DOHH2 (cell line): ENCODE data around the gene OXCT2.

Experiments
- EZH2phosphoT487 ChIP-seq: fragments of 200-600 bp; sonication (generic); IDR thresholded peaks from 2 replicates; pipeline ENCODE4 v1.6.1; 2017; ENCODE audit warnings: borderline replicate concordance, mild to moderate bottlenecking, antibody characterized with exemption, low read length, moderate library complexity, mixed read lengths
- TF ChIP-seq, protein P1 (sequence below): fragments of 200-600 bp; sonication (generic); IDR thresholded peaks from one replicate; pipeline ENCODE4 v1.5.1; 2014; ENCODE audit warnings: antibody characterized with exemption, mild to moderate bottlenecking, low read depth, low read length; ENCODE audit not compliant: poor library complexity, severe bottlenecking

DNA sequence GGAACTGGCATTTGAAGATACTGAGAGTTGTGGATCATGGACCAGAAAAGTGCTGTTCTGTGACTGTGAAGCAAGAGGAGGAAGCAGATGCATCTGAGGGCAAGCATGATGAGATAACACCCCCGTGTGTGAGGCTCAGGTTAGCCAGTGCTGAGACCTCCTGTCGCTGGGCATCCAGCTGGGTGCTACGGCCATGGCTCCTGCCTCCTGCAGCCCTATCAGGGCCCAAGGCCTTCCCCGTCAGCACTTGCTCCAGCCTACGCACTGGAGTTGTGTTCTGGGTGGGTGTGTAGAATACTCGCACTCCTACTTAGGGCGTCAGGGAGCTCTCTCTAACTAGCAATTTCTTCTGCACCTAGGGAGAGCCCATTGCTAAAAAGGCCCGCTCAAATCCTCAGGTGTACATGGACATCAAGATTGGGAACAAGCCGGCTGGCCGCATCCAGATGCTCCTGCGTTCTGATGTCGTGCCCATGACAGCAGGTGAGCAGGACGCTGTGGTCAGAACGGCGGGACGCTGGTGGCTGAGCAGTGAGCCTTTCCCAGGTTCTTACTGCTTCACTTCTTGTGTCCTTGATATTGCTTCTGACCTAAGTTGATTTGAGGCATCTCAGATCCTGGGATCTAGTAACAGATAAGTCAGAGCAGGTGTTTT is 26.0 kb downstream of the OXCT2 start:
- TF ChIP-seq, protein P1, sequence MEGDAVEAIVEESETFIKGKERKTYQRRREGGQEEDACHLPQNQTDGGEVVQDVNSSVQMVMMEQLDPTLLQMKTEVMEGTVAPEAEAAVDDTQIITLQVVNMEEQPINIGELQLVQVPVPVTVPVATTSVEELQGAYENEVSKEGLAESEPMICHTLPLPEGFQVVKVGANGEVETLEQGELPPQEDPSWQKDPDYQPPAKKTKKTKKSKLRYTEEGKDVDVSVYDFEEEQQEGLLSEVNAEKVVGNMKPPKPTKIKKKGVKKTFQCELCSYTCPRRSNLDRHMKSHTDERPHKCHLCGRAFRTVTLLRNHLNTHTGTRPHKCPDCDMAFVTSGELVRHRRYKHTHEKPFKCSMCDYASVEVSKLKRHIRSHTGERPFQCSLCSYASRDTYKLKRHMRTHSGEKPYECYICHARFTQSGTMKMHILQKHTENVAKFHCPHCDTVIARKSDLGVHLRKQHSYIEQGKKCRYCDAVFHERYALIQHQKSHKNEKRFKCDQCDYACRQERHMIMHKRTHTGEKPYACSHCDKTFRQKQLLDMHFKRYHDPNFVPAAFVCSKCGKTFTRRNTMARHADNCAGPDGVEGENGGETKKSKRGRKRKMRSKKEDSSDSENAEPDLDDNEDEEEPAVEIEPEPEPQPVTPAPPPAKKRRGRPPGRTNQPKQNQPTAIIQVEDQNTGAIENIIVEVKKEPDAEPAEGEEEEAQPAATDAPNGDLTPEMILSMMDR: no peak
- no peak for TF ChIP-seq EZH2phosphoT487
